OCI-LY7 (cell line): ENCODE data around the gene GNAO1. TPM values are rescaled to one million over a fixed set of nuclear protein-coding genes. Genes with fewer than 3 reads are reported as not detected.

Experiments used
- BruUV-seq: library from RNA; stranded (reverse); fragments of 400-500 nt; replicated peaks from 2 replicates; lab custom pipeline; 2021; lab: Mats Ljungman, UMichigan
- CTCF ChIA-PET: fragments of 300-600 bp; sonication (Branson Sonifier 250); formaldehyde crosslinking; loops from one replicate; lab custom pipeline; 2022; ENCODE audit warnings: antibody characterized with exemption; ENCODE audit not compliant: unreplicated experiment; lab: Charles Lee
- POLR2A ChIA-PET: fragments of 300-600 bp; sonication (Branson Sonifier 250); formaldehyde crosslinking; loops from one replicate; lab custom pipeline; 2022; ENCODE audit warnings: antibody characterized with exemption; lab: Charles Lee
- DNase-seq: peaks from one replicate; pipeline ENCODE4 v3.0.0-alpha.2; 2015; ENCODE audit warnings: low spot score
- H2AFZ ChIP-seq: fragments of 200-600 bp; sonication (generic), shearing (Covaris generic); 2 replicates; pipeline ENCODE4 v1.6.1; 2014; ENCODE audit warnings: mild to moderate bottlenecking, antibody characterized with exemption, low read length, moderate library complexity
- H3K27ac ChIP-seq: fragments of 200-600 bp; sonication (generic); 2 replicates; pipeline ENCODE4 v1.5.1; 2014; ENCODE audit warnings: mixed run types, low read depth, mild to moderate bottlenecking, moderate library complexity, low read length, inconsistent platforms; ENCODE audit not compliant: poor library complexity, severe bottlenecking
- H3K36me3 ChIP-seq: fragments of 200-600 bp; sonication (generic); 2 replicates; pipeline ENCODE4 v1.6.1; 2014; ENCODE audit warnings: mild to moderate bottlenecking, antibody characterized with exemption, low read length, moderate library complexity, mixed read lengths; ENCODE audit not compliant: insufficient read depth
- H3K4me1 ChIP-seq: fragments of 200-600 bp; sonication (generic); 2 replicates; pipeline ENCODE4 v1.5.1; 2014; ENCODE audit warnings: mild to moderate bottlenecking, low read length; ENCODE audit not compliant: insufficient read depth, poor library complexity, severe bottlenecking
- H3K4me2 ChIP-seq: fragments of 200-600 bp; sonication (generic); 2 replicates; pipeline ENCODE4 v1.6.1; 2014; ENCODE audit warnings: mild to moderate bottlenecking, low read length
- H3K4me3 ChIP-seq: fragments of 200-600 bp; sonication (generic); 2 replicates; pipeline ENCODE4 v1.5.1; 2014; ENCODE audit warnings: mild to moderate bottlenecking, low read depth, low read length; ENCODE audit not compliant: poor library complexity, severe bottlenecking
- H3K79me2 ChIP-seq: fragments of 200-600 bp; sonication (generic); 2 replicates; pipeline ENCODE4 v1.6.1; 2016; ENCODE audit warnings: low read depth, mild to moderate bottlenecking, low read length, moderate library complexity, mixed read lengths; ENCODE audit not compliant: insufficient read depth
- H3K9me2 ChIP-seq: fragments of 200-600 bp; sonication (generic); 2 replicates; pipeline ENCODE4 v1.6.1; 2016; ENCODE audit warnings: mild to moderate bottlenecking, low read length, mixed read lengths; ENCODE audit not compliant: insufficient read depth
- H3K9me3 ChIP-seq: fragments of 200-600 bp; sonication (generic); 2 replicates; pipeline ENCODE4 v1.6.1; 2014; ENCODE audit warnings: mild to moderate bottlenecking, mixed run types, low read length, mixed read lengths
- H4K20me1 ChIP-seq: fragments of 200-600 bp; sonication (generic); 2 replicates; pipeline ENCODE4 v1.6.1; 2014; ENCODE audit warnings: mild to moderate bottlenecking, antibody characterized with exemption, low read length, moderate library complexity, mixed read lengths; ENCODE audit not compliant: insufficient read depth
- EZH2phosphoT487 ChIP-seq: fragments of 200-600 bp; sonication (generic); IDR thresholded peaks from 2 replicates; pipeline ENCODE4 v1.6.1; 2018; ENCODE audit warnings: low read depth, borderline replicate concordance, mild to moderate bottlenecking, mixed run types, antibody characterized with exemption, low read length, moderate library complexity, mixed read lengths
- intact Hi-C: fragments of 100-400 bp; cut with micrococcal nuclease; formaldehyde crosslinking; loops from one replicate; pipeline ENCODE4 v1.10.0; 2022; ENCODE audit not compliant: unreplicated experiment
- total RNA-seq, 2 experiments: library from RNA; depleted of rRNA in 1 of 2; stranded (reverse); fragments of >200 nt in 1 of 2; shearing (Covaris generic) in 1 of 2; gene quantifications; 2 replicates each; pipeline ENCODE4 v1.2.3, GENCODE V29; 2014 to 2022
- TF ChIP-seq, protein P1 (sequence below): fragments of 200-600 bp; sonication (generic); conservative IDR thresholded peaks from 2 replicates; pipeline ENCODE4 v1.5.1; 2014; ENCODE audit warnings: mild to moderate bottlenecking, antibody characterized with exemption, low read length, moderate library complexity, mixed read lengths

Gene GNAO1
- total RNA-seq, 2 experiments from 2014 or later, result not detected

DNA sequence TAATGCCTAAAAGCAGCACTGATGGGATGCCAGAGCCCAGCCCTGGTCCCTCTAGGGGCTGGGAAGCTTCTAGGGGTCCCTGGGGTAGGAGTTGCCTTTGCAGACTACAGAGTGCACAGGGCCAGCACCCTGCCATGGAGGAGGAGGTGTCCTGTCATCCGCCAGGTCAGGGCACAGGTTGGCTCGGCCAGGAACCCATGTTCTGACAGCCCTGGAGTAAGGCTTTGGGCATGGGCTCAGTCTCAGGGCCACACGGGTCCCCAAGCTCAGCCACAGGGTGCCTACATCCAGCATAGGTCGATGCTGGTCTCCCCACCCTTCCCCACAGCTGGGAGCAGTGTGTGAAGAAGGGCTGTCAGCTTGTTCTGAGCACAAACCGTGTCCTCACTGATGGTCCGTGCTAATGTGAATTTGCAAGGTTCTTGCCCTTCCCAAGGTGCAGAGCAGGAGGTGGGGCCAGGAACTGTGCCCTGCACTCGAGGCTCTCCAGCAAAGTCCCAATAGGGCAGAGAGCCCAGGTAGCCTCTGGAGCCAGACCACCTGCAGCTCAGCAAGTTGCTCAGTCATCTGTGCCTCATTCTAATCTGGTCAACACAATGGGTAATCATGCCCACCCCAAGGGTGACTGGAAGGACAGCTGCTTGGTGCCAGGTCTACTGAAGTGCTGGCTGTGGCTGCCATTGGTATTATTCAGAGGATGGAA is 161.2 kb downstream of the GNAO1 start:
- POLR2A ChIA-PET, result no interaction called here

DNA sequence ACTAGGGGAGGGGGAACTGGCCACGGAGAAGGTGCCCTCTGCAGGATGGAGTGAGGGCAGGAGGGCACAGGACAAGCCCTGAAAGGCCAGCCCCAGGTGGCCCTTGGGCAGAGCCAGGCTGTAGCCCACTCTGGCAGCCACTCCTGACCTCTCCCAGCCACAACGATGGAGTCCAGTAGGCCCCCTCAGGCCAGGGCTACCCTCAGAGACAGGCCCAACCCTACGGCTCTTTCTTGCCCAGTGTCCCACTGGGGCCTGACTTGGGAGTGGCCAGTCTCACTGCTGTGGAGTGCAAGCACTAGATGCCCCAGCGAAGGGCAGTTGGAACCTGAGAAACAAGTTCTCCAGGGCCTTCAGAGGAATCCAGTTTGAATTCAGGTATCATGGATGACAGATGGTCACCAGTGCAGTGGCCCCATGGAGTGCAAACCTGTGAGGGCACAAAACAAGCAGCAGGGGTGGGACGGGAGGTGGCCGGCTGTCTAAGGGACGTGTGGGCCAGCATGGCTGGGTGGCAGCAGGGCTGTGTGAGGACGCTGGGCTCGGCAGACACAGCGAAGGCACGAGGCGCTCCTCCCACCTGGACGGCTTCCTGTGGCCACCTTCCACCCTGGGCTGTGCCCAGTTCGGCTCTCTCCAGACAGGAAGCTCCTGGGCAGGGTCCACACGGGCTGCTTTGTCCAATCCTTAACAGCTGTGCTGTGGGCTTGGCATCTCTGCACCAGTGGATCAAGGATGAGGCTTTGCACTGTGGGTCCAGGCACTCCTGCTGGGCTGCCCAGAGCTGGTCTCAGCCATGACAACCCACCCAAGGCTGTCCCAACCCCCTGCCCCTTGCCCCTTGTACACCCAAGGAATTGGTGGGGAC is 162.0 kb downstream of the GNAO1 start:
- ChIA-PET CTCF (no interaction called here), POLR2A (no interaction called here)
- Histone ChIP-seq H2AFZ (no peak overlapping the region), H3K4me3 (no peak overlapping the region), H3K27ac (no peak overlapping the region), H4K20me1 (no peaks in the 10 kb centered on the region), H3K9me2 (no peaks in the 10 kb centered on the region), H3K36me3 (no peaks in the 10 kb centered on the region), H3K4me1 (peaks cover 11% of the 10 kb centered on the region), H3K9me3 (no peaks in the 10 kb centered on the region), H3K79me2 (no peaks in the 10 kb centered on the region), H3K4me2 (no peak overlapping the region)
- TF ChIP-seq, protein P1, sequence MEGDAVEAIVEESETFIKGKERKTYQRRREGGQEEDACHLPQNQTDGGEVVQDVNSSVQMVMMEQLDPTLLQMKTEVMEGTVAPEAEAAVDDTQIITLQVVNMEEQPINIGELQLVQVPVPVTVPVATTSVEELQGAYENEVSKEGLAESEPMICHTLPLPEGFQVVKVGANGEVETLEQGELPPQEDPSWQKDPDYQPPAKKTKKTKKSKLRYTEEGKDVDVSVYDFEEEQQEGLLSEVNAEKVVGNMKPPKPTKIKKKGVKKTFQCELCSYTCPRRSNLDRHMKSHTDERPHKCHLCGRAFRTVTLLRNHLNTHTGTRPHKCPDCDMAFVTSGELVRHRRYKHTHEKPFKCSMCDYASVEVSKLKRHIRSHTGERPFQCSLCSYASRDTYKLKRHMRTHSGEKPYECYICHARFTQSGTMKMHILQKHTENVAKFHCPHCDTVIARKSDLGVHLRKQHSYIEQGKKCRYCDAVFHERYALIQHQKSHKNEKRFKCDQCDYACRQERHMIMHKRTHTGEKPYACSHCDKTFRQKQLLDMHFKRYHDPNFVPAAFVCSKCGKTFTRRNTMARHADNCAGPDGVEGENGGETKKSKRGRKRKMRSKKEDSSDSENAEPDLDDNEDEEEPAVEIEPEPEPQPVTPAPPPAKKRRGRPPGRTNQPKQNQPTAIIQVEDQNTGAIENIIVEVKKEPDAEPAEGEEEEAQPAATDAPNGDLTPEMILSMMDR, result no peak
- no peak for TF ChIP-seq EZH2phosphoT487
- intact Hi-C loops, result no loop called here
- no peak for DNase-seq
- no TSS peak for BruUV-seq

More for the DNA sequence above, 161.2 kb downstream of the GNAO1 start:
- Histone ChIP-seq H3K9me2 (no peaks in the 10 kb centered on the region), H3K4me3 (no peak overlapping the region), H3K4me2 (no peak overlapping the region), H3K27ac (no peak overlapping the region), H3K79me2 (no peaks in the 10 kb centered on the region), H3K4me1 (peaks cover 10% of the 10 kb centered on the region), H2AFZ (no peak overlapping the region), H3K36me3 (no peaks in the 10 kb centered on the region), H3K9me3 (no peaks in the 10 kb centered on the region), H4K20me1 (no peaks in the 10 kb centered on the region)
- CTCF ChIA-PET, result no interaction called here
- BruUV-seq, result no TSS peak
- intact Hi-C loops, result no loop called here
- no peak for DNase-seq
- TF ChIP-seq, protein P1, result no peak

DNA sequence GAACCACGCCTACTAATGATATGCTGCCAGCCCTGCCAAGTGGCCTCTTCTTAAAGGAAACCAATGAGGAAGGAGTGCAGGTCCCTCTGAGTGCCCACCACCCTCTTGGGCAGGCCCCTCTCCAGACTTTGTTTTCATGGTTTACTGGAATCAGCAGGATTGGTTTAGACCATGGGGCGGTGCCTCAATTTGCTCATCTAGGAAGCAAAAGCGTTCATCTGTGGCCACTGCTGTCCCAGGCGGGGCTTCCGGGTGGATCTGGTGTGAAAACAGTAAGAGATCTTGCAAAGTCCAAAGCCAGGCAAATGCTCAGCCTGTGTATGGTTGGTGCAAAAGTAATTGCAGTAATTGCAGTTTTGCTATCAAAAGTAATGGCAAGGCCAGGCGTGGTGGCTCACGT is 162.7 kb downstream of the GNAO1 start:
- TF ChIP-seq, protein P1, result no peak
- no peak for TF ChIP-seq EZH2phosphoT487
- CTCF ChIA-PET, result no interaction called here
- intact Hi-C loops, result no loop called here

More for the DNA sequence above, 162.7 kb downstream of the GNAO1 start:
- Histone ChIP-seq H2AFZ (no peak overlapping the region), H3K36me3 (no peaks in the 10 kb centered on the region), H4K20me1 (no peaks in the 10 kb centered on the region), H3K27ac (no peak overlapping the region), H3K9me2 (no peaks in the 10 kb centered on the region), H3K4me3 (no peak overlapping the region), H3K4me1 (peaks cover 11% of the 10 kb centered on the region), H3K4me2 (no peak overlapping the region), H3K79me2 (no peaks in the 10 kb centered on the region), H3K9me3 (no peaks in the 10 kb centered on the region)
- BruUV-seq, result no TSS peak
- no peak for DNase-seq
- POLR2A ChIA-PET, result no interaction called here
